Heart left ventricle (tissue), 13 donors: ENCODE results near the gene PNPLA2.

ENCODE experiments used
- POLR2A ChIP-seq, 2 donors: fragments of 450-650 bp; IDR thresholded peaks; one replicate each; pipeline ENCODE4 v1.6.1; 2017; ENCODE audit warnings: antibody characterized with exemption in 2 of 2, mild to moderate bottlenecking in 2 of 2, moderate library complexity in 2 of 2
- TF ChIP-seq, protein P1 (sequence below), 12 donors: fragments of 200-600 bp; sonication (generic) in 4 of 12; IDR thresholded peaks; one replicate each; pipeline versions ENCODE4 v1.5.0 to v1.8.0; 2018 to 2022; ENCODE audit warnings: antibody characterized with exemption in 12 of 12, mild to moderate bottlenecking in 5 of 12
- donor health status: ischemic (EF 13 %, LVEDD 7.1; RV severe dilation, severe dysfunction).
- donor health status: DM: no; HTN: yes; CAD: no.
- donor health status: DM: no; HTN: no; CAD: no.
- donor health status: ischemic (EF 25% LVEDD 6.9; RV normal size, moderate dysfunction).
- donor health status: ischemic (EF 25% LVEDD 5.7; RV mildly dilated, moderate dysfunction).
- donor health status: ischemic (EF 35%, LVEDD 5.7; RV mildly dilated, moderate dysfunction).
- donor health status: nonischemic (EF 11% LVEDD 7.7; RV severe dilation, severe dysfunction).
- donor health status: DM: yes; HTN: yes; CAD: no.
- donor health status: PGD.
- donor health status: ischemic (EF 29% LVEDD 5.4; RV normal size, mild dysfunction).
- donor health status: nonischemic (EF 23%, LVEDD 6.1; RV moderate dilation, normal function).

DNA sequence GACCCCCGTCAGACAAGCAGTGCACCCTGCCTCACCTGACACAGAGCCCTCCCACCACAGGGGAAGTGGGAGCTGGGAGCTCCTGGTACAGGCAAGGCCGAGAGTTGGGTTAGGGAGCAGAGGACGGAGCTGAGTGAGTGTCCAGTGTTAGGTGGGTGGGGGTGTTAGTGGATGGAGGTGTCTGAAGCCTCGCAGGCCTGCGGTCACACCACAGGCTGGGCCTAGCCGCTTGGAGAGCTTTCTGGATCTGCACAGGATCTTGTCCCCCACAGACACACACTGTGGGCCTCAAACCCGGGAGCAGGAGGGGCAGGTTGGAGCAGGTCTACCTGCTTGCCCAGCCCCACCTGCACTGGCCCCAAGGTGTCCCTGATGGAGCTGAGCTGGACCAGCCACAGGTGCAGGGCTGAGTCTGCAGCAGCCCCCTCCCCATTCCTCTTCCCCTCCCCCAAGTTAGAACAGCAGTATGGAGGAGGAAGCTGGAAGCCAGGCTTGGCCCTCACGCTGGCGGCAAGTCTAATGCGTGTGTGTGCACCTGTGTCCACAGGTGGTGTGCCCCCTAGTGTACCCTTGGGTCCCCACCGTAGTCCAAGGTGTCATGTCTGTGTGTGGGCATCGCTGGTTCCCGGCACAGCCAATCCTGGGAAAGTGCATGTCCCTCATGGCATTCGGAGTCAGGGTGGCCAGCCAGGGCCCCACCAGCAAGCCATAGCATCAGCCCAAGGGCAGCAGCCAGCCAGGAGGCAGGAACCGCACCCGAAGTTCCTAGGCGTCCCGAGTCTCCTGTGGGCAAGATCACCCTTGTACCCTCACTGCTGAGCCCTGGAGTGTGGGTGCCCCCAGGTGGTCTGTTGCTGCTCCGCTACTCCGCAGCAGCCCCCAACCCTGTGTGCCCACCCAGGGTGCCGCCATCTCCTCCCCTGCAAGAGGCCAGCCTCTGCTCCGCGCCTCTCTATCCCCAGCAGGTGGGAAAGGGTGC lies 39.4 kb upstream of the PNPLA2 start:
- no peak for TF ChIP-seq POLR2A (IDR thresholded peaks at IDR 0.05)
- TF ChIP-seq, protein P1, sequence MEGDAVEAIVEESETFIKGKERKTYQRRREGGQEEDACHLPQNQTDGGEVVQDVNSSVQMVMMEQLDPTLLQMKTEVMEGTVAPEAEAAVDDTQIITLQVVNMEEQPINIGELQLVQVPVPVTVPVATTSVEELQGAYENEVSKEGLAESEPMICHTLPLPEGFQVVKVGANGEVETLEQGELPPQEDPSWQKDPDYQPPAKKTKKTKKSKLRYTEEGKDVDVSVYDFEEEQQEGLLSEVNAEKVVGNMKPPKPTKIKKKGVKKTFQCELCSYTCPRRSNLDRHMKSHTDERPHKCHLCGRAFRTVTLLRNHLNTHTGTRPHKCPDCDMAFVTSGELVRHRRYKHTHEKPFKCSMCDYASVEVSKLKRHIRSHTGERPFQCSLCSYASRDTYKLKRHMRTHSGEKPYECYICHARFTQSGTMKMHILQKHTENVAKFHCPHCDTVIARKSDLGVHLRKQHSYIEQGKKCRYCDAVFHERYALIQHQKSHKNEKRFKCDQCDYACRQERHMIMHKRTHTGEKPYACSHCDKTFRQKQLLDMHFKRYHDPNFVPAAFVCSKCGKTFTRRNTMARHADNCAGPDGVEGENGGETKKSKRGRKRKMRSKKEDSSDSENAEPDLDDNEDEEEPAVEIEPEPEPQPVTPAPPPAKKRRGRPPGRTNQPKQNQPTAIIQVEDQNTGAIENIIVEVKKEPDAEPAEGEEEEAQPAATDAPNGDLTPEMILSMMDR (IDR thresholded peaks at IDR 0.05): no peak
